ENCODE measurements around the gene SHISA7.

The SHISA7 gene

GRCh38 chr19:55443045-55443823, at the start of gene SHISA7:
SHISA7 (minus strand) TSS chr19:55443300; CDS start chr19:55442863, 437 bp downstream.
- FAIRE-seq, result no peak

- no peak for FAIRE-seq
Measured at GRCh38 chr19:55492362-55492944, 49.4 kb upstream of the SHISA7 start.

GRCh38 chr19:55491546-55492360, 48.7 kb upstream of the SHISA7 start:
- FAIRE-seq, result no peak

- no peak for FAIRE-seq
Measured at GRCh38 chr19:55490478-55491432, 47.7 kb upstream of the SHISA7 start.

GRCh38 chr19:55489711-55490477, 46.8 kb upstream of the SHISA7 start:
- no peak for FAIRE-seq

- FAIRE-seq, result no peak
Measured at GRCh38 chr19:55488986-55489710, 46.0 kb upstream of the SHISA7 start.

- FAIRE-seq, result no peak
Measured at GRCh38 chr19:55487924-55488687, 45.0 kb upstream of the SHISA7 start, which contains the start of gene SSC5D. SSC5D (plus strand) TSS chr19:55488436; CDS start chr19:55488590, 154 bp downstream.

- peak; percentile 88 for FAIRE-seq
Measured at GRCh38 chr19:55486971-55487923, 44.1 kb upstream of the SHISA7 start.

- no peak for FAIRE-seq
Measured at GRCh38 chr19:55486043-55486970, 43.2 kb upstream of the SHISA7 start.

GRCh38 chr19:55485439-55486011, 42.4 kb upstream of the SHISA7 start:
- FAIRE-seq, result no peak

- FAIRE-seq, result peak; percentile 76
Measured at GRCh38 chr19:55484593-55485438, 41.7 kb upstream of the SHISA7 start, which contains the start of gene NAT14. NAT14 (plus strand) TSS chr19:55485188; CDS start chr19:55485709, 521 bp downstream.

- no peak for FAIRE-seq
Measured at GRCh38 chr19:55483706-55484592, 40.8 kb upstream of the SHISA7 start.

- FAIRE-seq, result no peak
Measured at GRCh38 chr19:55482967-55483705, 40.0 kb upstream of the SHISA7 start.
